ENCODE results near the gene CYP2W1.

Gene CYP2W1

GRCh38 chr7:952548-953441 is 30.2 kb upstream of the CYP2W1 start:
- TF ChIP-seq CTCF (IDR thresholded peaks at IDR 0.05; ENCODE audit: control extremely low read depth, extremely low read depth, low read depth, missing control alignments), result no peak
- ChIA-PET CTCF (interaction anchor here (1.0 to 2.4 kb wide), 9 partner anchors 7 to 224 kb away, joined by 3 to 7 read pairs (median 3); no protein-coding TSS in a partner anchor), POLR2A (no interaction called here)
- no peak for DNase-seq (ENCODE audit: extremely low spot score)

- CTCF ChIA-PET, result interaction anchor here (0.7 to 2.4 kb wide), 8 partner anchors 13 to 45 kb away, joined by 3 to 7 read pairs (median 3); no protein-coding TSS in a partner anchor
- POLR2A ChIA-PET, result no interaction called here
- DNase-seq (ENCODE audit: extremely low spot score), result no peak
- TF ChIP-seq CTCF (IDR thresholded peaks at IDR 0.05; ENCODE audit: control extremely low read depth, extremely low read depth, low read depth, missing control alignments), result no peak
These were observed 29.2 kb upstream of the CYP2W1 start for GRCh38 chr7:953547-954327.

- TF ChIP-seq CTCF (IDR thresholded peaks at IDR 0.05; ENCODE audit: control extremely low read depth, extremely low read depth, low read depth, missing control alignments), result peak; percentile 54
- peak; percentile 81 for DNase-seq (ENCODE audit: extremely low spot score)
- ChIA-PET POLR2A (no interaction called here), CTCF (interaction anchor here (0.7 to 2.0 kb wide), 6 partner anchors 13 to 46 kb away, joined by 3 to 6 read pairs (median 3); no protein-coding TSS in a partner anchor)
These were observed 28.4 kb upstream of the CYP2W1 start, which contains the start of gene ADAP1 for GRCh38 chr7:954330-955238. Gene ADAP1, minus strand, starts transcription at chr7:954680. Its CDS starts 203 bp downstream, at chr7:954477.

- CTCF ChIA-PET, result interaction anchor here (1.5 to 2.8 kb wide), 4 partner anchors 11 to 46 kb away, joined by 6 to 12 read pairs (median 6); partner anchors contain the start of gene COX19
- no peak for DNase-seq (ENCODE audit: extremely low spot score)
- POLR2A ChIA-PET, result no interaction called here
- TF ChIP-seq CTCF (IDR thresholded peaks at IDR 0.05; ENCODE audit: control extremely low read depth, extremely low read depth, low read depth, missing control alignments), result no peak
These were observed 26.9 kb upstream of the CYP2W1 start for GRCh38 chr7:956031-956430.

- ChIA-PET CTCF (interaction anchor here (2.8 kb wide), 1 partner anchor 35 kb away, joined by 12 read pairs; no protein-coding TSS in a partner anchor), POLR2A (no interaction called here)
- DNase-seq (ENCODE audit: extremely low spot score), result no peak
- TF ChIP-seq CTCF (IDR thresholded peaks at IDR 0.05; ENCODE audit: control extremely low read depth, extremely low read depth, low read depth, missing control alignments), result no peak
These were observed 25.4 kb upstream of the CYP2W1 start for GRCh38 chr7:957418-958220.
